HepG2 (cell line): ENCODE results near the gene DDAH2. TPM values are rescaled to one million over a fixed set of nuclear protein-coding genes. Genes with fewer than 3 reads are reported as not detected.

ENCODE experiments used
- ATF1 ChIP-seq: IDR thresholded peaks from 2 replicates; pipeline ENCODE4 v1.6.1; 2016; ENCODE audit warnings: mild to moderate bottlenecking, control low read depth
- IRX3 ChIP-seq: sonication (generic); formaldehyde crosslinking; IDR thresholded peaks from 2 replicates; pipeline ENCODE4 v1.8.1; 2023; ENCODE audit warnings: mild to moderate bottlenecking, low read depth, missing genetic modification reagents, borderline replicate concordance
- KLF6 ChIP-seq: IDR thresholded peaks from 2 replicates; pipeline ENCODE4 v1.8.0; 2016; ENCODE audit warnings: missing biosample characterization, missing genetic modification reagents
- MIER2 ChIP-seq: IDR thresholded peaks from 2 replicates; pipeline ENCODE4 v1.6.1; 2016; ENCODE audit warnings: missing biosample characterization, missing genetic modification reagents
- MTA3 ChIP-seq: sonication (generic); formaldehyde crosslinking; IDR thresholded peaks from 2 replicates; pipeline ENCODE4 v1.4.0; 2020; ENCODE audit warnings: missing genetic modification reagents
- MZF1 ChIP-seq: sonication (generic); formaldehyde crosslinking; IDR thresholded peaks from 2 replicates; pipeline ENCODE4 v1.8.1; 2023; ENCODE audit warnings: mild to moderate bottlenecking, missing genetic modification reagents, borderline replicate concordance
- PRDM15 ChIP-seq: sonication (generic); formaldehyde crosslinking; IDR thresholded peaks from 2 replicates; pipeline ENCODE4 v1.4.0; 2020; ENCODE audit warnings: missing genetic modification reagents
- PTBP1 ChIP-seq: fragments of 200-400 bp; formaldehyde crosslinking; IDR thresholded peaks from 2 replicates; pipeline ENCODE4 v1.6.1; 2018; ENCODE audit warnings: low read length, low read depth; ENCODE audit not compliant: poor library complexity, severe bottlenecking
- REST ChIP-seq, 2 experiments: IDR thresholded peaks; 2 replicates each; pipeline ENCODE4 v1.6.1; 2011 to 2012; ENCODE audit warnings: low read length in 2 of 2, borderline replicate concordance in 1 of 2, low read depth in 1 of 2, mild to moderate bottlenecking in 1 of 2, moderate library complexity in 1 of 2
- THAP11 ChIP-seq: IDR thresholded peaks from 2 replicates; pipeline ENCODE4 v1.6.1; 2016; ENCODE audit warnings: missing biosample characterization, missing genetic modification reagents
- ZBED4 ChIP-seq: sonication (generic); formaldehyde crosslinking; IDR thresholded peaks from 2 replicates; pipeline ENCODE4 v1.4.0; 2020; ENCODE audit warnings: missing genetic modification reagents, borderline replicate concordance
- ZBTB10 ChIP-seq: sonication (generic); formaldehyde crosslinking; IDR thresholded peaks from 2 replicates; pipeline ENCODE4 v1.4.0; 2020; ENCODE audit warnings: missing genetic modification reagents, borderline replicate concordance
- ZNF124 ChIP-seq: sonication (generic); formaldehyde crosslinking; IDR thresholded peaks from 2 replicates; pipeline ENCODE4 v1.4.0; 2020; ENCODE audit warnings: missing genetic modification reagents
- ZNF605 ChIP-seq: sonication (generic); formaldehyde crosslinking; IDR thresholded peaks from 2 replicates; pipeline ENCODE4 v1.8.0; 2022; ENCODE audit warnings: mild to moderate bottlenecking, missing genetic modification reagents
- polyA plus RNA-seq, 8 experiments: library from polyadenylated mRNA; depleted of rRNA in 3 of 8; stranded (reverse) in 7 of 8; unstranded in 1 of 8; fragments of >200 nt; fragmentation: Illumina TruSeq in 4 of 8; extraction: Trizol in 4 of 8; gene quantifications; 2 replicates each; pipeline versions ENCODE4 v1.2.1 to v1.2.3, GENCODE V29; 2011 to 2016; ENCODE audit warnings: low read depth in 4 of 8, missing spikeins in 1 of 8, mixed read lengths in 1 of 8; ENCODE audit not compliant: insufficient read depth in 1 of 8
- total RNA-seq, 5 experiments: library from RNA; depleted of rRNA; stranded (reverse); fragments of >200 nt; fragmentation: Illumina TruSeq; extraction: Trizol; gene quantifications; 2 replicates each; pipeline ENCODE4 v1.2.3, GENCODE V29; 2016; ENCODE audit warnings: low read depth in 1 of 5

DDAH2 gene
- total and polyA plus RNA-seq, 2 of the 13 experiments (the other 11 are each of a cell fraction or from before 2014, with no cell fraction given) = 16.4 to 21.1 TPM

GRCh38 chr6:31736021-31736767, 7.1 kb upstream of the DDAH2 start, which contains the start of gene CLIC1 (continued):
- TF ChIP-seq MTA3 (CRISPR knock-in tag) (no peak), MIER2 (CRISPR knock-in tag) (0 out of 2 replicates have a peak, but pooled peaks have one; percentile 10), PRDM15 (CRISPR knock-in tag) (peak; percentile 62; the same call in 1 of the 2 replicates), IRX3 (CRISPR knock-in tag) (no peak), ZBTB10 (CRISPR knock-in tag) (no peak), ZNF605 (CRISPR knock-in tag) (peak; percentile 88), KLF6 (CRISPR knock-in tag) (peak; percentile 43; the same call in 1 of the 2 replicates), THAP11 (CRISPR knock-in tag) (peak; percentile 78), PTBP1 (peak; percentile 80), ATF1 (CRISPR knock-in tag) (no peak), MZF1 (peak; percentile 78; the same call in 1 of the 2 replicates), REST (IDR thresholded peaks at IDR 0.05; ENCODE audit: borderline replicate concordance in 1 of 2, low read depth in 1 of 2, low read length in 2 of 2) (0 out of 4 replicates have a peak, but pooled peaks of 1 of the 2 experiments have one; percentile 17), ZBED4 (CRISPR knock-in tag) (peak; percentile 72; the same call in 1 of the 2 replicates), ZNF124 (0 out of 2 replicates have a peak, but pooled peaks have one; percentile 33)
